Mesendoderm (in vitro differentiated cells): ENCODE measurements around the gene ZKSCAN1.

Experiments
- DNase-seq: peaks from one replicate; pipeline ENCODE4 v3.0.0; 2013
- H2AK5ac ChIP-seq: 2 replicates; pipeline ENCODE4 v1.6.1; 2013; ENCODE audit warnings: low read length, inconsistent platforms
- H2BK120ac ChIP-seq: 2 replicates; pipeline ENCODE4 v1.6.1; 2013; ENCODE audit warnings: low read depth, mild to moderate bottlenecking, low read length, moderate library complexity, mixed read lengths
- H2BK15ac ChIP-seq: replicated peaks from 2 replicates; pipeline ENCODE4 v1.6.1; 2013; ENCODE audit warnings: low read depth, mild to moderate bottlenecking, moderate library complexity
- H2BK5ac ChIP-seq: 2 replicates; pipeline ENCODE4 v1.6.1; 2013; ENCODE audit warnings: low read length, inconsistent platforms
- H3K18ac ChIP-seq: 2 replicates; pipeline ENCODE4 v1.6.1; 2013; ENCODE audit warnings: mild to moderate bottlenecking, low read length, mixed read lengths
- H3K23ac ChIP-seq: one replicate; pipeline ENCODE4 v1.6.1; 2013; ENCODE audit warnings: low read length
- H3K27ac ChIP-seq: 2 replicates; pipeline ENCODE4 v1.5.1; 2013; ENCODE audit warnings: low read depth, mild to moderate bottlenecking, inconsistent platforms, low read length, moderate library complexity
- H3K27me3 ChIP-seq: 2 replicates; pipeline ENCODE4 v1.6.1; 2013; ENCODE audit warnings: low read length, control low read depth, mild to moderate bottlenecking, inconsistent platforms; ENCODE audit not compliant: insufficient read depth, poor library complexity
- H3K36me3 ChIP-seq: 2 replicates; pipeline ENCODE4 v1.6.1; 2013; ENCODE audit warnings: low read length, inconsistent platforms; ENCODE audit not compliant: control insufficient read depth, insufficient read depth
- H3K4ac ChIP-seq: one replicate; pipeline ENCODE4 v1.6.1; 2013; ENCODE audit warnings: low read depth, mild to moderate bottlenecking, low read length, moderate library complexity
- H3K4me1 ChIP-seq: 2 replicates; pipeline ENCODE4 v1.6.1; 2013; ENCODE audit warnings: low read depth, low read length, inconsistent platforms; ENCODE audit not compliant: control insufficient read depth
- H3K4me2 ChIP-seq: 2 replicates; pipeline ENCODE4 v1.6.1; 2013; ENCODE audit warnings: low read length
- H3K4me3 ChIP-seq: 2 replicates; pipeline ENCODE4 v1.5.1; 2013; ENCODE audit warnings: mild to moderate bottlenecking, low read length
- H3K56ac ChIP-seq: one replicate; pipeline ENCODE4 v1.6.1; 2013; ENCODE audit warnings: low read length
- H3K79me1 ChIP-seq: 2 replicates; pipeline ENCODE4 v1.6.1; 2013; ENCODE audit warnings: low read length, inconsistent platforms
- H3K79me2 ChIP-seq: 2 replicates; pipeline ENCODE4 v1.6.1; 2013; ENCODE audit warnings: mild to moderate bottlenecking, low read length; ENCODE audit not compliant: control insufficient read depth, insufficient read depth
- H3K9ac ChIP-seq: 2 replicates; pipeline ENCODE4 v1.6.1; 2013; ENCODE audit warnings: low read length, inconsistent platforms
- H4K5ac ChIP-seq: one replicate; pipeline ENCODE4 v1.6.1; 2013; ENCODE audit warnings: low read length
- H4K8ac ChIP-seq: one replicate; pipeline ENCODE4 v1.6.1; 2013; ENCODE audit warnings: low read depth, mild to moderate bottlenecking, control low read depth, low read length, moderate library complexity
- whole genome bisulfite sequencing: extraction: QIAGEN DNeasy Blood & Tissue Kit; methylation state at CpG from one replicate; pipeline ENCODE4 v1.1.7; 2013; ENCODE audit warnings: low lambda C conversion rate, missing lambda C conversion rate; ENCODE audit not compliant: insufficient coverage; ENCODE audit errors: extremely low coverage; 5-methylcytosine and 5-hydroxymethylcytosine counted together

Gene ZKSCAN1

DNA sequence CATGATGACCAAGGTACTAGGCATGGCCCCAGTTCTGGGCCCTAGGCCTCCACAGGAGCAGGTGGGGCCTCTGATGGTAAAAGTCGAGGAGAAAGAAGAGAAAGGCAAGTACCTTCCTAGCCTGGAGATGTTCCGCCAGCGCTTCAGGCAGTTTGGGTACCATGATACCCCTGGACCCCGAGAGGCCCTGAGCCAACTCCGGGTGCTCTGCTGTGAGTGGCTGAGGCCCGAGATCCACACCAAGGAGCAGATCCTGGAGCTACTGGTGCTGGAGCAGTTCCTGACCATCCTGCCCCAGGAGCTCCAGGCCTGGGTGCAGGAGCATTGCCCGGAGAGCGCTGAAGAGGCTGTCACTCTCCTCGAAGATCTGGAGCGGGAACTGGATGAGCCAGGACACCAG, 41.6 kb downstream of the ZKSCAN1 start:
- Histone ChIP-seq H3K79me1 (peaks cover 4% of the 10 kb centered on the region), H3K27me3 (no peaks in the 10 kb centered on the region), H3K4me2 (no peak overlapping the region), H2BK15ac (no peak overlapping the region), H3K79me2 (no peaks in the 10 kb centered on the region), H2BK5ac (no peak overlapping the region), H2AK5ac (no peak overlapping the region), H4K5ac (no peak overlapping the region), H2BK120ac (no peak overlapping the region), H3K4ac (no peak overlapping the region), H3K4me1 (no peaks in the 10 kb centered on the region), H3K27ac (no peak overlapping the region), H3K9ac (no peak overlapping the region), H3K56ac (no peak overlapping the region), H3K36me3 (peaks cover 17% of the 10 kb centered on the region), H4K8ac (no peak overlapping the region), H3K23ac (no peak overlapping the region), H3K18ac (no peak overlapping the region), H3K4me3 (no peak overlapping the region)
- no peak for DNase-seq
- WGBS: no CpG with 5 or more reads among the region's 10 CpGs

DNA sequence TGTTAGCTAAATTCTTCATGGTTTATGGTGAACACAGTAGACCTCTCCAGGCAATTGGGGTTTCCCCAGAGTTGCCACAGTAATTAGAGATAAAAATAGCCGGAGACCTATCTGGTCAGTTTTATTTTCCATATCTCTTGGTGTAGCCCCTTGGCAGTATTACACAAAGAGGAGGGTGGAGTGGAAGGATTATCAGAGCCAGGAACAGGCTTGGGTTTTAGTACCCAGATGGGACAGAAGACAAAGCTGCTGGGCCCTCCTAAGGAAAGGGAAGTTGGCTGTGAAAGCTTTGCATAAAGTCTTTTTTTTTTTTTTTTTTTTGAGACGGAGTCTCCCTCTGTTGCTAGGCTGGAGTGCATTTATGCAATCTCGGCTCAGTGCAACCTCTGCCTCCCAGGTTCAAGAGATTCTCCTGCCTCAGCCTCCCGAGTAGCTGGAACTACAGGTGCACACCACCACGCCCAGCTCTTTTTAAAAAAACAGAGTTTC, 43.9 kb downstream of the ZKSCAN1 start:
- no peak overlapping the region for H3K9ac ChIP-seq
- H2AK5ac ChIP-seq: no peak overlapping the region
- no peak overlapping the region for H3K23ac ChIP-seq
- no peaks in the 10 kb centered on the region for H3K27me3 ChIP-seq
- H3K4me1 ChIP-seq: no peaks in the 10 kb centered on the region
- no peak overlapping the region for H3K56ac ChIP-seq
- no peak overlapping the region for H3K27ac ChIP-seq
- no peak for DNase-seq
- H3K4ac ChIP-seq: no peak overlapping the region
- no peaks in the 10 kb centered on the region for H3K79me2 ChIP-seq
- H4K8ac ChIP-seq: no peak overlapping the region
- no peak overlapping the region for H2BK15ac ChIP-seq
- no CpG with 5 or more reads among the region's 5 CpGs for WGBS
- no peaks in the 10 kb centered on the region for H3K79me1 ChIP-seq
- no peak overlapping the region for H3K4me3 ChIP-seq
- no peak overlapping the region for H3K4me2 ChIP-seq
- peaks cover 20% of the 10 kb centered on the region for H3K36me3 ChIP-seq
- H2BK120ac ChIP-seq: no peak overlapping the region
- H4K5ac ChIP-seq: no peak overlapping the region
- no peak overlapping the region for H3K18ac ChIP-seq
- no peak overlapping the region for H2BK5ac ChIP-seq

DNA sequence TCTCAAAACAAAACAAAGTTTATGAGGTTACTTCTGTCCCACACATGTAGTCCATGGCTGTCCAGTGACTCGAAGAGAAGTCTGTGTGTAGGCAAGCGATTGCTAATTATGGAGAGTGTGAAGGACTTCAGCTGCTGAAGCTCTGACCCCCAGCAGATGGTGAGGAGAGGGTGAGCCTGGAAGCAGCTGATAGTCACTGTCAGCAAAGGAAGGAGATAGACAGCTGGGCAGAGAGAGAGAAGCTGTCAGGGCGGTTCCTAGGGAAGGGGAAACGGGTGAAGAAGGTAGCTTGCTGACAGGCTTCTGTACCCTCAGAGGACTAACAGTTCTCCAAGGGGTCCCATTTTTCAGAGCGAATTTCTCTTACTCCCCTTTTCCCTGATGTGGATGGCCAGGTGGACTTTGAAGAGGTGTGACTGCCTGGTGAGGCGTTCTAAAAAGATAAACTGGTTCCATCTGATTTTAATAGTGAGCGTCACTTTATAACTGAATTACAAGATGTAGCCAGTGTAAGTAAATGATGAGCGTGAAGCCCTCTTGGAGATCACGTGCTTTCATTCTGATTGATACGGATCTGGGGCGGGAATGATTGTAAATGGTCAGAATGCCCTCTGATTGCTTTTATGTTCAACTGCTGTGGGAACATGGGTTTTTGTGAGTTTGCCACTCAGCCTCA, 46.3 kb downstream of the ZKSCAN1 start:
- Histone ChIP-seq H4K8ac (no peak overlapping the region), H2BK15ac (no peak overlapping the region), H3K79me2 (no peaks in the 10 kb centered on the region), H3K18ac (no peak overlapping the region), H3K36me3 (peaks cover 24% of the 10 kb centered on the region), H4K5ac (no peak overlapping the region), H3K4me2 (no peak overlapping the region), H2BK5ac (no peak overlapping the region), H3K9ac (no peak overlapping the region), H3K4me3 (no peak overlapping the region), H3K56ac (no peak overlapping the region), H3K23ac (no peak overlapping the region), H3K27me3 (no peaks in the 10 kb centered on the region), H2AK5ac (no peak overlapping the region), H3K4ac (no peak overlapping the region), H3K79me1 (no peaks in the 10 kb centered on the region), H3K27ac (no peak overlapping the region), H2BK120ac (no peak overlapping the region), H3K4me1 (no peaks in the 10 kb centered on the region)
- no peak for DNase-seq
- no CpG with 5 or more reads among the region's 11 CpGs for WGBS

DNA sequence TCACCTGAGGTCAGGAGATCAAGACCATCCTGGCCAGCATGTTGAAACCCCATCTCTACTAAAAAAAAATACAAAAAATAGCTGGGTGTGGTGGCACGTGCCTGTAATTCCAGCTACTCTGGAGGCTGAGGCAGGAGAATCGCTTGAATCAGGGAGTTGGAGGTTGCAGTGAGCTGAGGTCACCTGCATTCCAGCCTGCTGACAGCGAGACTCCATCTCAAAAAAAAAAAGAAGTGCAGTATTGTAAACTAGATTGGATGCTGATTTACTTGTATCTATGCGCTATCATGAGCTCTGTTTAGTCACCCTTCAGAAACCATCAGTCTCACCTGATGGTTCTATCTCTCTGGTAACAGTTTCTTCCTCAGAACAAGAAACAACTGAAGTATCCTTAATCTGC, 48.0 kb downstream of the ZKSCAN1 start:
- no peak overlapping the region for H2AK5ac ChIP-seq
- no peak overlapping the region for H2BK120ac ChIP-seq
- no peak overlapping the region for H3K9ac ChIP-seq
- no peak overlapping the region for H3K4ac ChIP-seq
- no peaks in the 10 kb centered on the region for H3K4me1 ChIP-seq
- H4K8ac ChIP-seq: no peak overlapping the region
- H3K4me2 ChIP-seq: no peak overlapping the region
- no peaks in the 10 kb centered on the region for H3K79me1 ChIP-seq
- no peaks in the 10 kb centered on the region for H3K27me3 ChIP-seq
- no peaks in the 10 kb centered on the region for H3K79me2 ChIP-seq
- no peak overlapping the region for H3K23ac ChIP-seq
- H3K36me3 ChIP-seq: peaks cover 15% of the 10 kb centered on the region
- no peak for DNase-seq
- no peak overlapping the region for H3K18ac ChIP-seq
- H3K27ac ChIP-seq: no peak overlapping the region
- H3K4me3 ChIP-seq: no peak overlapping the region
- no peak overlapping the region for H4K5ac ChIP-seq
- H2BK15ac ChIP-seq: no peak overlapping the region
- H2BK5ac ChIP-seq: no peak overlapping the region
- WGBS: no CpG with 5 or more reads among the region's 4 CpGs
- no peak overlapping the region for H3K56ac ChIP-seq

- Histone ChIP-seq H2BK15ac (no peak overlapping the region), H3K4me2 (no peak overlapping the region), H4K5ac (no peak overlapping the region), H3K36me3 (peaks cover 14% of the 10 kb centered on the region), H3K4ac (no peak overlapping the region), H3K27ac (no peak overlapping the region), H3K18ac (no peak overlapping the region), H3K27me3 (no peaks in the 10 kb centered on the region), H4K8ac (no peak overlapping the region), H3K4me3 (no peak overlapping the region), H3K4me1 (no peaks in the 10 kb centered on the region), H3K9ac (no peak overlapping the region), H3K56ac (no peak overlapping the region), H2BK5ac (no peak overlapping the region), H3K79me2 (no peaks in the 10 kb centered on the region), H2BK120ac (no peak overlapping the region), H2AK5ac (no peak overlapping the region), H3K23ac (no peak overlapping the region), H3K79me1 (no peaks in the 10 kb centered on the region)
- WGBS: no CpG with 5 or more reads among the region's 9 CpGs
- no peak for DNase-seq
Observed at GRCh38 chr7:100064162-100064561, 48.8 kb downstream of the ZKSCAN1 start.
